NCI-H2107 (cell line): ENCODE measurements around the gene SVIL.
"Not testable (repeated sequence)": the region's sequence is repeated elsewhere in the genome, so short reads cannot be mapped to it uniquely, and the experiment has no call there.

Experiments used
- DNase-seq: peaks from one replicate; lab custom pipeline; 2025; lab: John Stamatoyannopoulos, UW

SVIL gene

DNA sequence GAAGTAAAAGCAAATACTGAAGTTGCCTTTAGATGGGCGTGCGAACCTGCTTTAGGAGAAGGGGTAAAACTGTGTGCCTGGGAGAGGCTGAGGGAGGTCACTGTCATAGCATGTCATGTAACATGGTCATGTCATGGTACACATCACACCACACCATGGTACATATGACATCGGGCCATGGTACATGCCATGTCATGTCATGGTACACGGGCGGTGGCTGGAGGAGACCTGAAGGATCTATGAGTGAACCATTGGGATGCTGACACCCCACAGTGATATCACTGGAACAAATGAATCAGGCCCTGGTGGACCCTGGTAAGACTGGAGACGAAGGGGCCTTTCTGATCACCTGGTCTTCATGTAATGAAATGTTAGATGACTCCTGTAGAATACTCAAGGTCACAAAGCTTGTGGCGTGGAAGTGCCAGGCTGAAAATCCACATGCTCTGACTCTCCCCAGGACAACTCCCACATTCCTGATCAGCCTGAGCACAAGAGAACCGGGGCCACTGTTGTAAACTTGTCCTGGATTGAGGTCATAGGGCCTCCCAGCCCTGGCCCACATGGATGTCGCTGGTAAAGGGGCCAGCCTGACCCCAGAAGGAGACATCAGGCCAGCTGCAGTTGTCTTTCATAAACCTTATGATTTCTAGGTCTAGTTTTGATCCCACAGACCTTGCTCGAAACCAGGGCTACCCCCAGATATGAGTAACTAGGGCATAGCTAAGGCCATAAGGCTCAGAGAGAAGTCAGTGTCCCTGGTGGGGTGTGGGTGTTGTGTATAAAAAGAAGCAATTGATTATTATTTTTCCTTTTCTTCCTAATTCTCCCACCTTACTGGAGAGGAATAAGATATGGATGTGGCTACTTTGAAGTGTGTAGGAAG is 60.3 kb downstream of the SVIL start:
- DNase-seq, result not testable (repeated sequence)

DNA sequence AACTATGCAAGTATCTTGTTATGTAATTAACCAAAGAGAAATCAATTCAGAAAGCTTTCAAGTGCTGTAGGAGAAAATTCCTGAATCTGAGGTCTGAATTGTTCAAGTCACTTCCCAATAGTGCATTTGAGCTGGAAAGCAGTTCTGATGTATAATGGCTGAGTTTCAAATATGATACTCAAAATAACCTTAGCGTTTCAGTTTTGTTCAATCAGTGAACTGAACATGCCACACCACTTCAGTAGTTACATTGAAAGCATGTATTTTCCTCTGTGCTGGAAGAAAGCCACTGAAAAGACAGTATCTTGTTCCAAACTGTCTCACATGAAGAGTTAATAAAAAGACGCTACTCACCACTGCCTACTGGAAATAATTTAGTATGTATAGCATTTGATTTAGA is 64.5 kb downstream of the SVIL start:
- DNase-seq, result not testable (repeated sequence)

DNA sequence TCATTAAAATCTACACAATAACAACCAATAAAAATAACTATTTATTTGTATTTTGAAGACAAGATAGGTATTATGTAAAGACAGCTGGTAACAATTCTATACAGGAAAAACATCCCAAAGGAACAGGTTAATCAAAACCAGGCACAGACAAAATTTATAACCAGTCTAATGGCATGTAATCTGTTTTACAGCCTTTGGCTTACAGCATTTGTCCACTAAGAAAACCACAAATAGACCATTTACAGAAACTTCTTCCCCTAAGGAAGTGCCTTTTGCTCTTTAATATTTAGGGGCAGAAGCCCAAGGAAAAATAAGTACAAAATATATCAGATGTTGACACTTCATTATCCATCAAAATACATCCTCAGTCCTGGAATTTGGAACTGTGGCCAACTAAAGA is 65.0 kb downstream of the SVIL start:
- DNase-seq, result no peak

DNA sequence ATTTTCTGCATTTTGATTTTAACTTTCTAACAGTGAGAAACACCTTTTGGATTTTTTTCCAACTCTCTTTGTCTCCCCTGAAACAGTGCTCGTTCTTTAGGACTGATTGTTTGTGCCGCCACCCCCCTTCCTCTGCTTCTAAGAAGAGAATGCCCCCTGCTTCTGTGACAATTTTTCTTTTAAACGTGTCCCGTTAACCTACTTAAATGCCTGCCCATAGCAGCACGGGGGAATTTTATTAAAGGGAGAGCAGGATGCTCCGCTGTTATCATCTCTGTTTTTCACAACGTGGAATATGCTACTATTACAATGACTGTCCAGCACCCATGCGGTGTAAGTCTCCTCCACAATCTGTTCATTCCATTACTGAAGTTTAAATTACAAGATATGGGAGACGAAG is 67.8 kb downstream of the SVIL start:
- no peak for DNase-seq

DNA sequence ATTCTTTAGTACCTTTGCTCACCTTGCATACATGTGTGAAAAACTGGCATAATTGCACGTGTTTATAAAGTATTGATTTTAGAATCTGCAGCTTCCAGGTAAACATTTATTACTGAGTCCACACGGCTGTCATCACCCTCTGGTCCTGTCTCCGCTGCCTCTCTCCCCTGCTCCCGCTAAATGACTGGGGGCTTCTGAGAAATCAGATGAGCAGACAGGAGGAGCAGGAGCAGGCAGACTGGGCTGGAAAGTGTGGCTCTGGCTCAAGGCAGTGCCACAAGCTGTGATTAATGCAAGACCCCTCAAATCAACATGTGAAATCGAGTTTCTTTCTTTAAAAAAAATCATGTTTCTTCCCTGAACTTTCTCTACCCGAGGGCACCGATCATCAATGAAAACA is 68.6 kb downstream of the SVIL start:
- DNase-seq, result not testable (repeated sequence)

DNA sequence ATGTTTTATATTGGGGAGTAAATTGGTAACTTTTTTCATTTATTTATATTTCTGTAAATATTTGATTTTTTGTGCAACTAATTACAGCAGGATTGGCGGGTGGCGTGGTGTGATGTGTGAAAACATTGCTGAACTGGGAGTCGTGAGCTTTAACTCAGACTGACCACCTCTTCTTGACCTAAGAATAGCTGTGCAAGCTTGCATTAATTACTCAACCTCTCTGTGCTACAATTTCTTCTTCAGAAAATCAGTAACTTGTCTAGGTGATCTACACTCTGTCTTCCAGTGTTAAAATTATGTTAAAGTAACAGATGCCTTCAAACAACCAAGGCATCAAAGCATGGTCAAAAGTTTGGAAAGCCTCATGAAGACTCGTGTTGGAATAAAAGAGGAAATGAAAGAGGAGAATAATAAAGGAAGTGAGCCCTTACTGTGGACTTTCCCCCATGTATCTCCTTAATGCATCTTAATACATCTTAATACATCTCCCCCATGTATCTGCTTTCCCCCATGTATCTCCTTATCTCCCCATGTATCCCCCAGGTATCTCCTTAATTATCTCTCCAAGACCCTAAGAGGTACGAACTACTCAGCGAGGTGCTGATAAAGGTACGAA is 71.2 kb downstream of the SVIL start:
- DNase-seq, result no peak

DNA sequence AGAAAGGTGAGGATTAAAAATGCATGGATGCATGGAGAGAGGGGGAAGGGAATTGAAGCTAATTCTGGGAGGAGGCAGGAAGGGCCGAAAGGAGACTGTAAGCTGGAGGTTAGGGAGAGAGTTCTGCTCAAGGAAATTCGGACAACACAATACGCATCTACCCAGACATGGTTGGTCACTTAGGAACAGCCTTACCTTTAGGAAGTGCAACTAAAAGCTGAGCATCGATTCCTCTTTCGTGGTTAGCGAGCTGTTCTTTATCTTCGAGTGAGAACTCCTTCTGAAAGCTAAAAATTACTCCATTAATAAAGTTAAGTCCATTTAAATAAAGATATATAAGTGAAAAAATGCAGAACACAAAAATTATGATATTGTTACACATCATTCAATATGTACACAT is 71.8 kb downstream of the SVIL start:
- DNase-seq, result not testable (repeated sequence)

DNA sequence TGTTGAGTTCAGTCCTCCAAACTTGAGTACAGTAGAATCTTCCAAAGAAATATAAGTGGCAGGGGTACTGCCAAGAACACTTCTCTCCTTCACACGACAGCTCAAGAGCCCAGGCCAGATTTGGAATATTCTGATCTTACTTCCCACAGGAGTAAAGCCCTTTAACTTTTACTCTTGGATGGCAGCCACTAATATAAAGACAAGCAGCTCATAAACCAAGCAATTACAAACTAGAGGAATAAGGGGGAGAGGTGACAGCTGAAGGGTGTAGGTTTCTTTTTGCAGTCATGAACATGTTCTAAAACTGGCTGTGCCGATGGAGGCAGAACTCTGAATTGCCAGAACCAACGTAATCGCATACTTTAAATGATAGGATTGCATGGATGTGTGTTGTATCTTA is 74.8 kb downstream of the SVIL start:
- DNase-seq, result no peak

DNA sequence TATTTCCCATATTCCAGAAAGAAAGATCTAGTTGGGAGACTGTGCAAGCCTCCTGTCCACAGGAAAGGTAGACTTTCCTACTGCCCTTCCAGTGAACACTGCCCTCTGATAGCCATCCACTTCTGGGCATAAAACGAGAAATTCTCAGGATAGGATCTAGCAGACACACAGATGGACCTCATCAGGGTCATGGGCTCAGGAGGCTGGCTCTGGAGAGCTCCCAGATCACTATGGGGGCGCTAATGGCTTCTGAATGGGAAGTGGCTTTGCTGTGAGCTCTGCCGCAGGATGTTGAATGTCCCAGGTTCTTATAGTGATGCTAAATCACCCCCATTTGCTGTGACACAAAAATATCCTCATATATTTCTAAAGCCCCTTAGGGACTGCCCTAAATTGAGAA is 77.1 kb downstream of the SVIL start:
- no peak for DNase-seq

DNA sequence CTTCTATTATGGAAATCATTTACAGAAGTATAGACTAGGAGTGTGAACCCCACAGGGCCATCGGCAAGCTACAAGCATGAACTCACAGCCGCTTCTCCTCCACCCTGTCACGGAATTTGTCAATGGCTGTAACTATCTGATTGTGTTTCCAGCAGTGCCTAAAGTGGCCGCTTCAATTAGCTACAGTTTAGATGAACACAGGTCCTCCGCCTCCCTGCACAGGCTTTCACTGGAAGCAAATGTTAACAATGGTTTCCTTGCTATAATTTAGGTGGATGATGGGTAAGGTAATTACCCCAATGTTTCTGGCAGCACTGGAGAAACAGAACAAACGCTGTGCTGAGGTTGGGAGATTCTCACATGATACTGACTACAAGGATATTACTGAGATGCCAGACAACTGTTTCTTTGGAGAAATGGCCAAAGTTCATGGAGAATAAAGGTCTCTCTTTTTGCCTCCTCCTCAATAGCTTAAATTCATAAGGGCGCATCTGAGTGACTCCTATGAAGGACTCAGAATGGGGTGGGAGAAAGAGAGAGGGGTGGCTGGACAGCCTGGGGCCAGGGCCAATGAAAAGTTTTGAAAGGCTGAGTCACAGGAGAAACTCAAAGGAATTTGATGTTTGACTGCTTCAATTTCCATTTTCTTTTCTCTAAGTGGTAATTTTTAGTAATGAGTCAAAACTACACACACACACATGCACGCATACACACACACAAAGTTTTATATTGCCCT is 78.9 kb downstream of the SVIL start:
- DNase-seq, result no peak

DNA sequence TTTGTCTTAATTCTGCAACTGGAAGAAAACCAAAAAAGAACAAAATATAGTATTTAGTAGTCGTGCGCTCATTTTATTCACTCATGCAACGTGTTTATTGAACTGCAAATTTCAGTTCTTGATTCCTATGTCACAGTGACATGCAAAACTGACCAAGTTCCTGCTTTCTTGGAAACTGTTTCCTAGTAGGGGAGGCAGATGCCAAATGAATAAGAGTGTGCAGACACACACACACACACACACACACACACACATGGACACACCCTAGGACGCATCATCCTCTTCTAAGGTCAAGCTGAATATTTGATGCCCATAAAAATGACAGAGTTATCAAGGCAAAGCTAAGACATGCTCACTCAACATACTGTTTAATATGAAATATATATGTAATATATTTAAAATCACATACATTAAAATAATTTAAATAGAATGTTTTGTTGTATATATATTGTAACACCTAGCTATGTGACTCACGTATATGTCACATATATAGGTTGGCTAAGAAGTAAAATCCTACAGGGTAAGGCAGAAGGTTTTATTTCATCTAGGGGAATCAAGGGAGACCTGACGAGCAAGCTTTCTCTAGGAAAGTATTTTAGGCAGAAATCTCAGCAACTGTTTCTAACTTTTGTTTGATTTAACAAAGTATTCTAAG is 79.6 kb downstream of the SVIL start:
- no peak for DNase-seq

DNA sequence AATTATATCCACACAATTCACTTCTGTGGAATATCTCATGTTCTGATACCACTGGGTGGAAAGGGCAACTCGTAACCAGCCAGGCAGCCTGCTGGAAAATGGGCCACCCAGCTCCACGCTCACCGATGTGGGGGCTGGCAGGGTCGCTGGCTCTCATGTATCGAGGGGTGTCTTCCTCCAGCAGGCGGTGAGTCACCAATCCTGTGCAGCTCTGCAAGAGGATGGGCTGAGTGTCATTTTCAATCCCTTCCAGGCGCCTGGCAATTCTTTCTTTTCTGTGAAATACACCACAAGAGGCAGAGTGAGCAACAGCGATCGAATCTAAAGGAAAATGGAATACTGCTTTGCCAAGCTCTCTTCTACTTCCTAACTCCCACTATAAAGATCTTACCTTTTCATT is 80.1 kb downstream of the SVIL start:
- no peak for DNase-seq

DNA sequence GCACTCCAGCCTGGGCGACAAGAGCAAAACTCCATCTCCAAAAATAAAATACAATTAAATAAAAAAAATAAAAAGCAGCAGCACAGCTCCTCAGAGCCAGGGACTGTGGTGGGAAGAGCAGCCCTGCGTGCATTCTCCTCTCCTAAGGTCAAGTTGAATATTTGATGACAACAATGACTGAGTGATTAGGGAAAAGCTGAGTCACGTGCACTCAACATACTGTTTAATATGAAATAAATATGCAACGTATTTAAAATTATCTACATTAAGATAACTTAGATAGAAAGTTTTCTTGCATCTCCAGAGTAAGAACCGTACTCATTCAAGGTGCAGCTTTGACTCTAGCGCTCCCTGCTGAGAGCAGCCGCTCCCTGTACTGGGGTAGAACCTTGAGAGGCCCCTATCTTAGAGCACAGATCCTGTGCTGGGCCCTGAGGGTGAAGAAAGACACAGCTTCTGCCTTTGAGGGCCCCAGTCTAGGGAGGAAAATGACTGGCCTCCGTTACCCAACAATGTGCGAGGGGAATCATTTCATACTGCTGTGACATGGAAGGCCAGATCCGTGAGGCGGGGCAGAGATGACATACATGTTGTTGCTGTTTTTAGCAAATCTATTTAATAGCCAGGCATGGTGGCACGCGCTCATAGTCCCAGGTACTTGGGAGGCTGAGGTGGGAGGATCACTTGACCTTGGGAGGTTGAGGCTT is 81.1 kb downstream of the SVIL start:
- no peak for DNase-seq

DNA sequence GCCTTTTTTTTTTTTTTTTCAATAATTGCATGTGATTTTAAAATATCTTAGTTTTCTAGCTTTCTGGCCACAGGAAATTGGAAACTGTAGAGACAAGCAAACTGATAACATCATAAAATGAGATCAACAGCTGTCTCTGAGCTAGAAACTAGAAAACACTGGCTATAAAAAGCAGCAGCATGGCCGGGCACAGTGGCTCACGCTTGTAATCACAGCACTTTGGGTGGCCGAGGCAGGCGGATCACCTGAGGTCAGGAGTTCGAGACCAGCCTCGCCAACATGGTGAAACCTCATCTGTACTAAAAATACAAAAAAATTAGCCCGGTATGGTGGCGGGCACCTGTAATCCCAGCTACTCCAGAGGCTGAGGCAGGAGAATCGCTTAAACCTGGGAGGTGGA is 81.7 kb downstream of the SVIL start:
- not testable (repeated sequence) for DNase-seq

DNA sequence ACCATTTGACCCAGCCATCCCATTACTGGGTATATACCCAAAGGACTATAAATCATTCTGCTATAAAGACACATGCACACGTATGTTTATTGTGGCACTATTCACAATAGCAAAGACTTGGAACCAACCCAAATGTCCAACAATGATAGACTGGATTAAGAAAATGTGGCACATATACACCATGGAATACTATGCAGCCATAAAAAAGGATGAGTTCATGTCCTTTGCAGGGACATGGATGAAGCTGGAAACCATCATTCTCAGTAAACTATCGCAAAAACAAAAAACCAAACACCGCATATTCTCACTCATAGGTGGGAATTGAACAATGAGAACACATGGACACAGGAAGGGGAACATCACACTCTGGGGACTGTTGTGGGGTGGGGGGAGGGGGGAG is 85.3 kb downstream of the SVIL start:
- not testable (repeated sequence) for DNase-seq

DNA sequence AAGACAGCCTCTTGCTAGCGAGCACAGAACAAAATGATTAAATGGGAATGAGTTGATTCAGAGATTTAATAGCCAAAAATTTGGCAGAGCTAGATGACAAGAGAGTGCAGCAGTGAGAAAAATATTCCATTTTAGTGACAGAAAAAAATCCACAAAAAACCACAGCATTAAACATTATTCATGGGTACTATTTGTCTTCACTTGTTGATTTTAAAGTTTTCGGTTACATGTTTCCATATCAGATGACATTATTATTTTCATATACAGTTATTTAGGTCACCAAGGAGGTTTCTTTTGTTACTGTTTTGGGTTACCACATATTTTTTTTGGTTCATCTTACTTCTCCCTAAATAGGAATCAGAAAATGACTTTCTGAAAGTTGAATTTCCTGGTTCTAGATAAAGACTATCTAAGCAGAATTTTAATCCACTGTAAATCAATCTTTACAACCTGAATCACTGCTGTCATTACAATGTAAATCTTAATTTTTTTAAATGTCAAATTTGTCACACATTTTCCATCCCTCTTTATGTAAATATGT is 87.9 kb downstream of the SVIL start:
- no peak for DNase-seq

DNA sequence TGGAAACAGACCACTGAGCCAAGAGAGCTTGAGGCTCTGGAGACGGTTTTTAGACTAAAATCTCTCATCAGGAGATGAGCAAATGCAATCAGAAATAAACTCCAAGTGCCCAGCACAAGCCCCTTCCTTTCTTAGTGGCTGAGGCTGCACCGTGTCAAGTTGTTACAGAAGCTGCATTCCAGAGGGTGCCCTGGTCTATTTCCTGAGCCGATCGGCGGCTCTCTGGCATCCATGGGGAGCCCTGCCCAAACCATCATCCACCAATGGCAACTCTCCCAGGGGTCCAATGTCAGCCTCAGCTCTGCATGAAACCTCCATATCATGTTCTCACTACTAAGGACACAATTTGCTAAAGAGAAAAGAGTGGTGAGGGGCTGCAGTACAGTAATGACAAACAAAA is 89.6 kb downstream of the SVIL start:
- no peak for DNase-seq

DNA sequence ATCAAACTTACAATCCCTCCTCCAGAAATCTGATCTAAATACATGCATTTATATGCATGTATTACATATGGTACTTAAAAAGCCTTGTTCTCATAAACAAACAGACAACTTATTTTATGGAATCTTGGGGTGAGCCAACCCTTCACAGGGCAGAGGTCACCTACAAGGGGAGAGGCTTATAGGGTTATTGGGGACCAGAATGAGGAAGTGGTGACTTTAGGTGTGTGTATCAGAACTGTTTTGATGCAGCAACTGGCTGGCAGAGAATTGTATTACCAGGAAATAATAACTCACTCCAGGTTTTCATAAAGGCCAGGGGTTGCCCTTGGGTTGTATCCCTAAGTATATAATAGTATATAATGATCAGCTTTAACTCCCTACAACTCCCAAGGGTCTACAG is 91.1 kb downstream of the SVIL start:
- no peak for DNase-seq

DNA sequence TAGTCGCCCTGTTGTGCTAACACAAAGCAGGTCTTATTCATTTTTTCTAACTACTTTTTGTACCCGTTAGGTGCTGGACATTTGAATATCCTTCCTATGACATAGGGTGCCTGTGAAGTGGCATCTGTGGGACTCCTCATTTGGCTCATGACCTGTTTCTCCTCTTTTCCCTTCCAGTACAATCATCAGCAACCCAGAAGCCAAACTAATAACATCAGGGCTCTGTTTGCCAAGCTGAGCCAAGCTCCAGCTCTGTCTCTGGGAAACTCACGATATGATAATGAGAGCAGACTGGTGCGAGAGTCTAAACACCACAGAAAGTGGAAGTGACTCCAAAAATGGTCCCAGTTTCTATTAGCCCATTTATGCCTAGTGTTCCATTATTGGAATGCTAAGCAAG is 92.0 kb downstream of the SVIL start:
- DNase-seq, result no peak

DNA sequence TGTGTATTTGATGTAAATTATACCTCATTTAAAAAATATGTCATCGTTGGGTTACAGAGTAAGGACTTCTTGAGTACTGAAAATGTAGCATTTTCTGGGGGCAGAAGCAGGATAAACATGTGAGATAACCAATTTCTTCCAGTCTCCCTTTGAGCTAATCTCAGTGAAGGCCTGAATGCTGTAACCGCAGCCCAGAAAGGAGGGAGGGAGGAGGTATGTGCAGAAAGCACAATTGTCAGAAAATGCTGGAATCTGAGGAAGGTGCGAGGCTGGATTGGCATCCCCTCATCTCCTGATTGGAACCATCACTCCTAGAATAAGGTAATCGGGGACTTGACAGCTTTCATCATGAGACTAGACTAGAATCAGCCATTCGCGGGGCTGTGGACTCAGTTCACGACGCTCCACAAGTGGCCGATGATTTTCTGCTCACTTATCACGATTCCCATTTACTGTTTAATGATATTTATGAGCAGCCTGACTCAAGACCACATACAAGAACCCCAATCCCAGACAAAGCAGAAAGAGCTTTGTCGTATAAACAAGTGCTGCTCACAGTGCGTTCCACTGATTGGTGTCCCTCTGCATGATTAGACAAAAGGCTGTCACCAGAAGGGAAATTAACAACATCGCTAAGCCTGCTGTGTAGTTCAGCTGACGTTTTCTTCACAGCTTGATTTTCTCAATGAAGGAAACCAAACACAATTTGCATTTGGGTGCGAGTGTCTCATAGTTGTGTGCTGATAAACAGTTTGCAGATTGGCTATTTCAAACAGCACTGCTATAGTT is 93.2 kb downstream of the SVIL start:
- no peak for DNase-seq

DNA sequence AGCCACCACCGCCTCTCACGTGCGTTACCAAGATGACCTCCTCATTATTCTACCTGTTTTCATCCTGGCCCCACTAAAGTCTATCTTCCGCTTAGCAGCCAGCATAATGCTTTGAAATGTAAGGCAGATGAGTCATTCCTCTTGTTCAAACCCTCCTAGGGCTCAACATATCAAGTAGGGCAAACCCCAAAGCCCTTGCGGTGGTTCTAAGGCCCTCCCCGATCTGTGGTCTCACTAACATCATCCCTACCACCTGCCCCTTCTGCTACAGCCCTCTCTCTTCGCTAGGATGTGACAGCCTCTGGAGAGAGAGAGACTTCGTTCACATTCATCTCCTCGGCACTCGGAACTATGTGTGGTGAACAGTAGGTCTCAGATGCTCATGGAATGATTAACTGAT is 94.8 kb downstream of the SVIL start:
- DNase-seq, result no peak
